Activated CD4-positive, CD25-positive, alpha-beta regulatory T cell treated with anti-CD3 and anti-CD28 coated beads, Interleukin-2, amount 50 U/mL, for 16 hours (primary cell): ENCODE data around the gene SORCS2.

Experiments
- DNase-seq: peaks from one replicate; pipeline ENCODE4 v3.0.0-alpha.2; 2020; ENCODE audit warnings: low read depth, low spot score

Gene SORCS2

GRCh38 chr4:7324651-7325121 lies 132.3 kb downstream of the SORCS2 start:
- DNase-seq, result no peak

- DNase-seq, result no peak
Measured at GRCh38 chr4:7325541-7325940, 133.2 kb downstream of the SORCS2 start.

GRCh38 chr4:7326306-7326692 lies 134.0 kb downstream of the SORCS2 start:
- no peak for DNase-seq

- DNase-seq, result no peak
Measured at GRCh38 chr4:7326693-7327340, 134.5 kb downstream of the SORCS2 start.

GRCh38 chr4:7327341-7327885 lies 135.1 kb downstream of the SORCS2 start:
- no peak for DNase-seq

- no peak for DNase-seq
Measured at GRCh38 chr4:7328162-7328912, 136.0 kb downstream of the SORCS2 start.

GRCh38 chr4:7328913-7329638 lies 136.7 kb downstream of the SORCS2 start:
- DNase-seq, result no peak

- no peak for DNase-seq
Measured at GRCh38 chr4:7330031-7330596, 137.8 kb downstream of the SORCS2 start.

- DNase-seq, result no peak
Measured at GRCh38 chr4:7330811-7331681, 138.7 kb downstream of the SORCS2 start.

GRCh38 chr4:7331682-7332000 lies 139.3 kb downstream of the SORCS2 start:
- DNase-seq, result no peak

- no peak for DNase-seq
Measured at GRCh38 chr4:7332216-7333023, 140.1 kb downstream of the SORCS2 start.

- no peak for DNase-seq
Measured at GRCh38 chr4:7333024-7333780, 140.9 kb downstream of the SORCS2 start.

- no peak for DNase-seq
Measured at GRCh38 chr4:7333801-7334421, 141.6 kb downstream of the SORCS2 start.

GRCh38 chr4:7334521-7335275 lies 142.4 kb downstream of the SORCS2 start:
- no peak for DNase-seq

GRCh38 chr4:7335344-7336066 lies 143.2 kb downstream of the SORCS2 start:
- DNase-seq, result no peak

- no peak for DNase-seq
Measured at GRCh38 chr4:7336067-7336569, 143.8 kb downstream of the SORCS2 start.

- DNase-seq, result no peak
Measured at GRCh38 chr4:7336732-7337131, 144.4 kb downstream of the SORCS2 start.
